ENCODE measurements around the gene CNTNAP2. TPM values are rescaled to one million over a fixed set of nuclear protein-coding genes. Genes with fewer than 3 reads are reported as not detected.

The CNTNAP2 gene
- total and polyA plus RNA-seq, 9 donors, result 0.24 to 7.0 (median 1.5) TPM

- intact Hi-C loops (cut with DNase I), result no loop called here
- Histone ChIP-seq H3K27ac (no peak overlapping the region), H3K36me3 (no peaks in the 10 kb centered on the region), H3K9me3 (no peaks in the 10 kb centered on the region), H3K27me3 (no peaks in the 10 kb centered on the region), H3K4me3 (no peak overlapping the region), H3K4me1 (ENCODE audit: insufficient read depth) (no peaks in the 10 kb centered on the region)
- 88 to 95% (median 94%) methylated on average over 4 of the region's 4 CpGs for WGBS, 3 donors
- no peak for TF ChIP-seq POLR2A (IDR thresholded peaks at IDR 0.05)
- no peak for DNase-seq
Observed at GRCh38 chr7:148436135-148436534, 2319.5 kb downstream of the CNTNAP2 start.

- DNase-seq, result no peak
- no peak overlapping the region for H3K4me3 ChIP-seq
- intact Hi-C loops (cut with DNase I), result no loop called here
- H3K27ac ChIP-seq, result no peak overlapping the region
- H3K4me1 ChIP-seq (ENCODE audit: insufficient read depth), result no peaks in the 10 kb centered on the region
- H3K27me3 ChIP-seq, result no peaks in the 10 kb centered on the region
- 74 to 83% (median 82%) methylated on average over 7 of the region's 7 CpGs for WGBS, 3 donors
- no peak for TF ChIP-seq EP300 (IDR thresholded peaks at IDR 0.05)
- H3K9me3 ChIP-seq, result no peaks in the 10 kb centered on the region
- H3K36me3 ChIP-seq, result no peaks in the 10 kb centered on the region
Observed at GRCh38 chr7:148436571-148436970, 2320.0 kb downstream of the CNTNAP2 start.

GRCh38 chr7:148437043-148437442, 2320.4 kb downstream of the CNTNAP2 start:
- Histone ChIP-seq H3K36me3 (no peaks in the 10 kb centered on the region), H3K4me3 (no peak overlapping the region), H3K27ac (no peak overlapping the region), H3K4me1 (ENCODE audit: insufficient read depth) (no peaks in the 10 kb centered on the region), H3K27me3 (no peaks in the 10 kb centered on the region), H3K9me3 (no peaks in the 10 kb centered on the region)
- no peak for TF ChIP-seq CTCF (IDR thresholded peaks at IDR 0.05)
- TF ChIP-seq EP300 (IDR thresholded peaks at IDR 0.05), result no peak
- TF ChIP-seq POLR2A (IDR thresholded peaks at IDR 0.05), result no peak
- 59 to 74% (median 65%) methylated on average over 4 of the region's 4 CpGs for WGBS, 3 donors
- no peak for DNase-seq
- intact Hi-C loops (cut with DNase I), result no loop called here

- no peak for TF ChIP-seq POLR2A (IDR thresholded peaks at IDR 0.05)
- TF ChIP-seq EP300 (IDR thresholded peaks at IDR 0.05), result no peak
- no peak for TF ChIP-seq CTCF (IDR thresholded peaks at IDR 0.05)
- DNase-seq, result no peak
- Histone ChIP-seq H3K4me1 (ENCODE audit: insufficient read depth) (no peaks in the 10 kb centered on the region), H3K4me3 (no peak overlapping the region), H3K9me3 (no peaks in the 10 kb centered on the region), H3K27me3 (no peaks in the 10 kb centered on the region), H3K36me3 (no peaks in the 10 kb centered on the region), H3K27ac (no peak overlapping the region)
- intact Hi-C loops (cut with DNase I), result no loop called here
- 78 to 81% (median 80%) methylated on average over 8 of the region's 8 CpGs for WGBS, 3 donors
Observed at GRCh38 chr7:148442141-148442655, 2325.6 kb downstream of the CNTNAP2 start.

- TF ChIP-seq CTCF (IDR thresholded peaks at IDR 0.05) (no peak), EP300 (IDR thresholded peaks at IDR 0.05) (no peak), POLR2A (IDR thresholded peaks at IDR 0.05) (no peak)
Observed at GRCh38 chr7:148442933-148443332, 2326.3 kb downstream of the CNTNAP2 start.

More at GRCh38 chr7:148442933-148443332, 2326.3 kb downstream of the CNTNAP2 start:
- intact Hi-C loops (cut with DNase I), result no loop called here
- Histone ChIP-seq H3K27ac (no peak overlapping the region), H3K27me3 (no peaks in the 10 kb centered on the region), H3K4me1 (ENCODE audit: insufficient read depth) (no peaks in the 10 kb centered on the region), H3K36me3 (no peaks in the 10 kb centered on the region), H3K4me3 (no peak overlapping the region), H3K9me3 (no peaks in the 10 kb centered on the region)
- DNase-seq, result no peak
- WGBS, 3 donors, result 65 to 80% (median 73%) methylated on average over 6 of the region's 6 CpGs
